Duodenal mucosa (tissue), 2 donors: ENCODE measurements around the gene VPS52.

Experiments
- H3K27ac ChIP-seq: one replicate; pipeline ENCODE4 v1.7.0; 2013; ENCODE audit warnings: low read depth, low read length
- H3K27me3 ChIP-seq, 2 donors: one replicate each; pipeline ENCODE4 v1.7.0; 2013; ENCODE audit warnings: low read length in 2 of 2, control low read depth in 1 of 2; ENCODE audit not compliant: insufficient read depth in 2 of 2, control insufficient read depth in 1 of 2
- H3K36me3 ChIP-seq, 2 donors: one replicate each; pipeline ENCODE4 v1.7.0; 2013; ENCODE audit warnings: low read length in 2 of 2, control low read depth in 1 of 2; ENCODE audit not compliant: insufficient read depth in 2 of 2, control insufficient read depth in 1 of 2
- H3K4me1 ChIP-seq, 2 donors: one replicate each; pipeline ENCODE4 v1.7.0; 2013; ENCODE audit warnings: low read length in 2 of 2, control low read depth in 1 of 2; ENCODE audit not compliant: insufficient read depth in 2 of 2, control insufficient read depth in 1 of 2
- H3K4me3 ChIP-seq, 2 donors: one replicate each; pipeline ENCODE4 v1.7.0; 2013; ENCODE audit warnings: low read length in 2 of 2, low read depth in 1 of 2
- H3K9ac ChIP-seq, 2 donors: one replicate each; pipeline ENCODE4 v1.7.0; 2013; ENCODE audit warnings: low read length in 2 of 2, low read depth in 1 of 2
- H3K9me3 ChIP-seq, 2 donors: one replicate each; pipeline ENCODE4 v1.7.0; 2013; ENCODE audit warnings: low read length in 2 of 2, control low read depth in 1 of 2; ENCODE audit not compliant: control insufficient read depth in 1 of 2

The VPS52 gene

GRCh38 chr6:33301877-33302276 lies 30.2 kb upstream of the VPS52 start:
- H3K27ac ChIP-seq, result no peak overlapping the region
- no peaks in the 10 kb centered on the region for H3K27me3 ChIP-seq
- no peak overlapping the region for H3K9ac ChIP-seq
- peaks cover 13 to 19% of the 10 kb centered on the region in 2 donors for H3K4me1 ChIP-seq
- no peak overlapping the region for H3K4me3 ChIP-seq
- peaks cover 30 to 38% of the 10 kb centered on the region in 2 donors for H3K36me3 ChIP-seq
- H3K9me3 ChIP-seq, result no peaks in the 10 kb centered on the region

- H3K36me3 ChIP-seq, result peaks cover 9 to 34% of the 10 kb centered on the region in 2 donors
- H3K27me3 ChIP-seq, result no peaks in the 10 kb centered on the region
- H3K4me1 ChIP-seq, result peaks cover 6 to 20% of the 10 kb centered on the region in 2 donors
- H3K27ac ChIP-seq, result peak overlapping the region; percentile 96
- no peaks in the 10 kb centered on the region for H3K9me3 ChIP-seq
- H3K4me3 ChIP-seq, result peak overlapping the region; percentile 72 to 85
- H3K9ac ChIP-seq, result peak overlapping the region; percentile 71 to 92
These were observed 27.7 kb upstream of the VPS52 start for GRCh38 chr6:33299237-33299944.

- H3K36me3 ChIP-seq, result peaks cover 6 to 33% of the 10 kb centered on the region in 2 donors
- no peaks in the 10 kb centered on the region for H3K27me3 ChIP-seq
- no peaks in the 10 kb centered on the region for H3K9me3 ChIP-seq
- H3K27ac ChIP-seq, result peak within 1 kb of the TSS; percentile 96
- H3K4me3 ChIP-seq, result peak within 1 kb of the TSS; percentile 72 to 85
- peak within 1 kb of the TSS; percentile 80 to 92 for H3K9ac ChIP-seq
- peaks cover 6 to 20% of the 10 kb centered on the region in 2 donors for H3K4me1 ChIP-seq
These were observed 27.1 kb upstream of the VPS52 start, which contains the start of gene RGL2 for GRCh38 chr6:33298773-33299236. TSS of gene RGL2 (minus strand) at chr6:33298942. CDS start at chr6:33298610, 332 bp downstream.

GRCh38 chr6:33297956-33298772 lies 26.5 kb upstream of the VPS52 start:
- Histone ChIP-seq H3K4me1 (peaks cover 6 to 20% of the 10 kb centered on the region in 2 donors), H3K36me3 (peaks cover 4 to 29% of the 10 kb centered on the region in 2 donors), H3K4me3 (peak overlapping the region; percentile 72 to 85), H3K27ac (peak overlapping the region; percentile 61), H3K9me3 (no peaks in the 10 kb centered on the region), H3K27me3 (no peaks in the 10 kb centered on the region), H3K9ac (peak overlapping the region; percentile 80 to 92)

GRCh38 chr6:33297406-33297955 lies 25.8 kb upstream of the VPS52 start:
- H3K4me1 ChIP-seq, result peaks cover 6 to 20% of the 10 kb centered on the region in 2 donors

GRCh38 chr6:33296797-33297405 lies 25.2 kb upstream of the VPS52 start:
- peaks cover 6 to 20% of the 10 kb centered on the region in 2 donors for H3K4me1 ChIP-seq
- no peaks in the 10 kb centered on the region for H3K9me3 ChIP-seq
- H3K27me3 ChIP-seq, result no peaks in the 10 kb centered on the region
- peak overlapping the region; percentile 44 to 92 for H3K9ac ChIP-seq
- peaks cover 6 to 33% of the 10 kb centered on the region in 2 donors for H3K36me3 ChIP-seq
- no peak overlapping the region for H3K27ac ChIP-seq
- peak overlapping the region; percentile 67 to 71 for H3K4me3 ChIP-seq

More at GRCh38 chr6:33297406-33297955, 25.8 kb upstream of the VPS52 start:
- H3K27me3 ChIP-seq, result no peaks in the 10 kb centered on the region
- H3K9me3 ChIP-seq, result no peaks in the 10 kb centered on the region
- peak overlapping the region; percentile 67 to 71 for H3K4me3 ChIP-seq
- H3K27ac ChIP-seq, result peak overlapping the region; percentile 40
- peak overlapping the region; percentile 44 to 92 for H3K9ac ChIP-seq
- H3K36me3 ChIP-seq, result peaks cover 4 to 29% of the 10 kb centered on the region in 2 donors

- H3K9me3 ChIP-seq, result no peaks in the 10 kb centered on the region
- H3K4me3 ChIP-seq, result no peak overlapping the region
- H3K9ac ChIP-seq, result no peak overlapping the region
- peaks cover 14 to 37% of the 10 kb centered on the region in 2 donors for H3K36me3 ChIP-seq
- H3K27ac ChIP-seq, result no peak overlapping the region
- peaks cover 8 to 17% of the 10 kb centered on the region in 2 donors for H3K4me1 ChIP-seq
- no peaks in the 10 kb centered on the region for H3K27me3 ChIP-seq
These were observed 24.1 kb upstream of the VPS52 start for GRCh38 chr6:33295621-33296369.

GRCh38 chr6:33294086-33294823 lies 22.6 kb upstream of the VPS52 start:
- no peak overlapping the region for H3K4me3 ChIP-seq
- H3K9me3 ChIP-seq, result no peaks in the 10 kb centered on the region
- H3K36me3 ChIP-seq, result peaks cover 14 to 37% of the 10 kb centered on the region in 2 donors
- H3K9ac ChIP-seq, result no peak overlapping the region
- peaks cover 18 to 20% of the 10 kb centered on the region in 2 donors for H3K4me1 ChIP-seq
- no peaks in the 10 kb centered on the region for H3K27me3 ChIP-seq
- no peak overlapping the region for H3K27ac ChIP-seq
